Measurements from ENCODE around the gene CCDC83.

- TF ChIP-seq, protein P1, sequence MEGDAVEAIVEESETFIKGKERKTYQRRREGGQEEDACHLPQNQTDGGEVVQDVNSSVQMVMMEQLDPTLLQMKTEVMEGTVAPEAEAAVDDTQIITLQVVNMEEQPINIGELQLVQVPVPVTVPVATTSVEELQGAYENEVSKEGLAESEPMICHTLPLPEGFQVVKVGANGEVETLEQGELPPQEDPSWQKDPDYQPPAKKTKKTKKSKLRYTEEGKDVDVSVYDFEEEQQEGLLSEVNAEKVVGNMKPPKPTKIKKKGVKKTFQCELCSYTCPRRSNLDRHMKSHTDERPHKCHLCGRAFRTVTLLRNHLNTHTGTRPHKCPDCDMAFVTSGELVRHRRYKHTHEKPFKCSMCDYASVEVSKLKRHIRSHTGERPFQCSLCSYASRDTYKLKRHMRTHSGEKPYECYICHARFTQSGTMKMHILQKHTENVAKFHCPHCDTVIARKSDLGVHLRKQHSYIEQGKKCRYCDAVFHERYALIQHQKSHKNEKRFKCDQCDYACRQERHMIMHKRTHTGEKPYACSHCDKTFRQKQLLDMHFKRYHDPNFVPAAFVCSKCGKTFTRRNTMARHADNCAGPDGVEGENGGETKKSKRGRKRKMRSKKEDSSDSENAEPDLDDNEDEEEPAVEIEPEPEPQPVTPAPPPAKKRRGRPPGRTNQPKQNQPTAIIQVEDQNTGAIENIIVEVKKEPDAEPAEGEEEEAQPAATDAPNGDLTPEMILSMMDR (IDR thresholded peaks at IDR 0.05; ENCODE audit: insufficient read depth, low read depth, low read length): no peak
- TF ChIP-seq EZH2 (IDR thresholded peaks at IDR 0.05; ENCODE audit: insufficient read depth, low read length): no peak
Measured at GRCh38 chr11:85831050-85831449, 24.1 kb upstream of the CCDC83 start.
